NCI-H2029 (cell line): ENCODE data around the gene YEATS4.

ENCODE experiments used
- DNase-seq: peaks from one replicate; lab custom pipeline; 2025; lab: John Stamatoyannopoulos, UW

YEATS4 gene

DNA sequence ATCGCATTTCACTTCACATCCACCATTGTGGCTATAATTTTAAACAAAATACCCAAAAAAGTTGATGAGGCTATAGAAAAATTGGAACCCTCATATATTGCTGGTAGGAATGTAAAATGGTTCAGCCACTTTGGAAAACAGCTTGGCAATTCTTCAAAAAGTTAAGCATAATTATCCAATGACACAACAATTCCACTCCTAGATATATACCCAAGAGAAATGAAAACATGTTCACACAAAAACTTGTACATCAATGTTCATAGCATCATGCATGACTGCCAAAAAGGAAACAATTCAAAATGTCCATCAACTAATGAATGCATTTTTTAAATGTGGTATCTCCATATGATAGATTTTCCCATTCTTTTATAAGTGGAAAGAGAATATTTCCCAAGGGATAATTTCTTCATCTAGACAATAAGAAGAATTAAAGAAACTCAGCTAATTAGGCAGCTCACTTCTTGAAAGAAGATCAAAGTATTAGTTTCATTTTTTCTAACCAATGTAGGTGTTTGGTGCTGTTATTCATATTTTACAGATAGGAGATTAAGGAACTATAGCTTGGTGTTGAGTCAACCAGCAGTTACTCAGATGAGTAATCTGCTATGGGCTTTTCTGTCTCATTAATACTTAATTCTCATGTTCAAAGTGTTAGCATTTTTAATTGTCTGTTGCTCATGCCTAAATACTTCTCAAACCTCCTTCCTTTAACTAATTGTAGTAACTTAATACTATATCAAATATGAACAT, 32.8 kb downstream of the YEATS4 start:
- DNase-seq, result no peak

DNA sequence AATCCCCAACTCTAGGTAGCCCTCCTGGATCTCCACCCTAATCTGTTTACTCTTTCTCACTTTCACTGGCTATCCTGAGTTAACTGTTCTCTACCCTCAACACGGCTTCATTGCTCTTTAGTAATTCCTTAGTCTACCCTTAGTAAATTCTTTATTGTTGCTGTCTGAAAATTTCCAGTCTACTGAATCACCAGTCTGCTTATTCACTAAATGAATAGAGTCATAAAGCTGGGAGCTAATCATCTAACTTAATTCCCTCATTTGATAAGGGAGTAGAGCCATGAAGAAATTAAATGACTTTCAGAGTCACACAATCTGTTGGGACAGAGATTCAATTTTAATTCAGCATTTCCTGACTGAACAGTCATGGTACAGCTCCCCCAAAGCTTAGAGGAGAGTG, 36.5 kb downstream of the YEATS4 start:
- DNase-seq, result no peak

DNA sequence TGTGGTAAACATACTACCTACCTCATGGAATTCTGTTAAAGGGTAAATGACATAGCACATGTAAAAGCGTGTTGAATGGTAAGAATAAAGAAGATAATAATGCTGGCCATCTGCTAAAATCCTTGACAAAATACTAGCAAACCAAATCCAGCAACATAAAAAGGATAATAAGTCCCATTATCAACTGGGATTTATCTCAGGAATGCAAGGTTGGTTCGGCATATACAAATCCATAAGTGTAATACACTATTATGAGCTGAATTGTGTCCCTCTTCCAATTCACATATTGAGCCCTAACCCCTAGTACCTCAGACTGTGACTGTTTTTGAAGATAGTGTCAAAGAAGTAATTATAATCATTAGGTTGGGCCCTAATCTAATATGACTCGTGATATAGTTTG, 37.4 kb downstream of the YEATS4 start:
- no peak for DNase-seq

DNA sequence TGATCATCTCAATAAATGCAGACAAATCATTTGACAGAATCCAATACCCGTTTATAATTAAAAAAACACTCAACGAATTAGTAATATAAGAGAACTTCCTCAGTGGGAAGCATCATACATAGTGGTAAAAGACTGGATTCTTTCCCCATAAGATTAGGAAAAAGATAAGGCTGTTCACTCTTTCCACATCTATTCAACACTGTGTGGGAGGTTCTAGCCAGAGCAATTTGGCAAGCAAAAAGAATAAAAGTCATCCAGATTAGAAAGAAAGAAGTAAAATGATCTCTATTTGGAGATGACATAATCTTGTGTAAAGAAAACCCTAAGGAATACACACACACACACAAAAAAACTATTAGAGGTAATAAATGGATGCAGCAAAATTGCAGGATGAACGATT, 38.4 kb downstream of the YEATS4 start:
- DNase-seq, result no peak

DNA sequence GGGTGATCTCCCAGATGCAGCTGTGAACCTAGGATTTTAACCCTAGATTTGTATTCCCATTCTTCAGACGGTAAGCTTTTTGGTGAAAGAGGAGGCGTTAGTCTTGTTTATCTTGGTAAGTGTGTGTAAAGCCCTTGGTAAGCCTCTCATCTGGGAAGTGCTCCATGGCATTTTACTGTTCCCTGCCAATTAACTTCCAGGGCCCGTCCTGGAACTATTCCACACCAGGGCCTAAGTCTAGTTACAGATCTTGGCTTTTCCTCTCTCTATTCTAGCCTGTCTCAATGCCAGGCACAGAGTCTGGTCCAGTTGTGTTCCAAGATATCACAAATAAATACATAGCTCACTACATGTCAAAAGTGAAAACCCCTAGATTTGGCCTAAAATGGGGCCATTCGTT, 42.4 kb downstream of the YEATS4 start:
- no peak for DNase-seq

DNA sequence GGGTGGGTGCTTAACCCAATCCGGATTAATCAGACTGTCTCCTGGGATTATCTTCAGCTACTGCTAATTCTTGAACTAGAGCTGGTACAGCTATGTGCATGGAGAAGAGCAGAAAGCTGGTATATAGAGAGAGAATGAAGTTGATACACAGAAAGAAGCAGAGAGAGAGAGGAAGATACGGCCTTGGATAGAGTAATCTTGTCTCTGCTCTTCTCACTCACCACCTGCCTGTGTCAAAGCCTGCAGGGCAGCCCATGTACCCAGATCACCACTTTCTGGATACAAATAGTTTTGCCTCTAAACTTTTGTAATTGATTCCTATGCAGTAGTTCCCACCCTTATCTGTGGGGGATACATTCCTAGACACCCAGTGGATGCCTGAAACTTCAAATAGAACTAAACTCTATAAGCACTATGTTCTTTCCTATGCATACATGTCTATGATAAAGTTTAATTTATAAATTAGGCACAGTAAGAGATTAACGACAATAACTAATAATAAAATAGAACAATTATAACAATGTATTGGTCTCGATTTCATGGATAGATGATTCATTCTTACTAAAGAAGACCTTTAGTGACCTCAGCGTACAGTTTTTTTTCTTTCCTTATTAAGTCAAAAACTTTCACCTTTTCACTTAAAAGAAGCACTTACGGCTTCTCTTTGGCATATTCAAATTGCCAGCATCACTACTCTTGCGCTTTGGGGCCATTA, 45.5 kb downstream of the YEATS4 start:
- DNase-seq, result no peak

DNA sequence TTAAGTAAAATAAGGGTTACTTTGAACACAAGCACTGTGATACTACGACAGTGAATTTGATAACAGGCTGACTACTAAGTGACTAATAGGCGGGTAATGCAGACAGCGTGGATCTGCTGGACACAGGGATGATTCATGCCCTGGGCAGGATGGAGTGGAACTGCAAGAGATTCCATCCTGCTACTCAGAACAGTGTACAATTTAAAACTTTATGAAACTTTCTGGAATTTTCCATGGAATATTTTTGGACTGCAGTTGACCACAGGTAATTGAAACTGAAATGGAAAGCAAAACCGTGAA, 46.0 kb downstream of the YEATS4 start:
- DNase-seq, result no peak

DNA sequence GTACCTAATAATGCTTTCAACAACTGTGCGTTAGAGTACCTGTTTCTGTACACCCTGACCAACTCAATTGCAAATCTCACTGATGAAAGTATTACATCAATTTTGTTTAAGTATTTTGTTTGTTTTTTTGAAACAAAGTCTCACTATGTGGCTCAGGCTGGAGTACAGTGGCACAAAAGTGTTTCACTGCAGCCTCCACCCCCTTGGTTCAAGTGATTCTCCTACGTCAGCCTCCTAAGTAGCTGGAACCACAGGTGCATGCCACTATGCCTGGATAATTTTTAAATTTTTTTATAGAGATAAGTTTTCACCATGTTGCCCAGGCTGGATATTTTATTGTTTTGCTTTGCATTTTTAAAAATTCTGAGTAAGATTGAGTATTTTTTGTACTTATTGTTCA, 46.7 kb downstream of the YEATS4 start:
- no peak for DNase-seq

DNA sequence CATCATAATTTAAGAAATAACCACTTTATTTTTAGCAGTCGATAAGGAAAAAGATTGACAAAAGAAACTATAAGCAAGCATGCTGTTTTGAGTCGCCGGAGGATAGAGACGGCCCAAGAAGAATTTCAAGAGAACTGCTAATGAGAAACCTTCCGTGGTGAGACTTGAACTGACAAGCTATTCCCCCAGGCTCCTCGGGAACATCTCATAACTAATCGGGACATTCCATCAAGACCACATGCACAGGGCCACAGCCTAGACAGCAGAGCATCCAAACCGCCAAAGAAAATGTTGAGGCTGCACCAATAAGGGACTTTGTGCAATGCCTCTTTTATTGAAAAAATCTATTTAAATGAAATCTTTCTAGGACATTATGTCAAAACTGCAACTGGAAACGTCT, 51.0 kb downstream of the YEATS4 start:
- DNase-seq, result no peak

DNA sequence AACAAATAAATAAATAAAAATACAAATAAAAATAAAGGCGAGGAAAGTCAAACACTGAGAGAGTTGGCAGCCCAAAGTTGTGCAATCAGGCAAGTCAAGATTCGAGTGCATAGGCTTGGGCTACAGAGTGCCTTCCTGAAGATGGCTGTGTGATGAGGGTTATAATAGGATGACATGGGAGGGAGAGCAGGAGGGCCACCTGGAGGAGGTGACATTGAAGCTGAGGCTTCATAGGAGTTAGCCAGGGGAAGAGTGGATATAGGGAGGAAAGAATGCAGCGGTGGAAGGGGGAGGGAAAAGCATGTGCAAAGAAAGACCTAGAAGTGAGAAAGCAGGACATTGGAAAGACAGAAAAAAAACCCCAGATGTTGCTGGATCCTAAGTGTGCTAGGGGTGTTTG, 53.1 kb downstream of the YEATS4 start:
- DNase-seq, result no peak

DNA sequence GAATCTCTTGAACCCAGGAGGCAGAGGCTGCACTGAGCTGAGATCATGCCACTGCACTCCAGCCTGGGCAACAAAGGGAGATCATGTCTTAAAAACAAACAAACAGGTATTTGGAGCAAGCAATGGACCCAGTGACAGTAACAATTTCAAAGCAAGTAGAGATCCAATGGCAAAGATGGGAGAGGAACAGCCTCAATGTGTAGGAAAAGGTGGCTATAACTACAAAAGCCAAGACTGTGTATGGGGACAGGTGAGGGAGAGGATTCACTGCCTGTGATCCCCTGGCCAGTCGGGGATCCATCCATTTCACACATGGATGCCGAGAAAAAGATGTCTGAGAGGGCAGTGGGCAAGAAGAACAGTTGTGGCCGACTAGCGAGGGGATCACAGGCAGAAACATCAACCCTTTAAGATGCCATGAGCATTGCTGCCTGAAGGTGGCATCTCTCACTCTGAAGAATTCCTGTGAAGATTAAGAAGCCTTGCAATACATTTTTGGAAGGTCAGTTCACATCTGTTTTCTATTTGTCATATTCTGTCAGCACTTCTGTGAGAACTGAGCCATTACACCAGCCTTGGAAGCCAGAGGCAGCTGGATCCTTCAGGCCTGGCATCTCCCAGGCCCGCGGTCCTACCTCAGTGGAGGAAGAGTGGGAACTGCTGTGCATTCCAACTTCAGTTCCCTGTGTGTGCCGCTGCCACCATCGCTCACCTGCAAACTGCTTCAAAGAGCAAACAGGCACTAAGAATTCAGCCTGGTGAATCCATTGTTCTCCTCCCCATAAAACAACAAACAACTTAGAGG, 56.1 kb downstream of the YEATS4 start:
- DNase-seq, result peak; percentile 6

DNA sequence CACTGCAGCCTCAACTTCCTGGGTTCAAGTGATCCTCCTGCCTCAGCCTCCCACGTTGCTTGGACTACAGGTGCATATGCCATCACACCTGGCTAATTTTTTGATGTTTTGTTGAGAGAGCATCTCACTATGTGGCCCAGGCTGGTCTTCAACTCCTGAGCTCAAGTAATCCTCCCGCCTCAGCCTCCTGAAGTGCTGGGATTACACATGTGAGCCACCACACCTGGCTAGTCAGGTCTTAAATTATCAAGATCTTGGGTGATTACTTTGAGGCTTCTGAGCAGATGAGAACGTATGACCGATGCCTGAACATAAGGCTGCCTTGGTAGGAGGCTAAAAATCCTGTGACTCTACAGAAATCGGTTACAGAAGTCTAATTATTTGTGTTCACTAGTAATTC, 57.7 kb downstream of the YEATS4 start:
- DNase-seq, result no peak

DNA sequence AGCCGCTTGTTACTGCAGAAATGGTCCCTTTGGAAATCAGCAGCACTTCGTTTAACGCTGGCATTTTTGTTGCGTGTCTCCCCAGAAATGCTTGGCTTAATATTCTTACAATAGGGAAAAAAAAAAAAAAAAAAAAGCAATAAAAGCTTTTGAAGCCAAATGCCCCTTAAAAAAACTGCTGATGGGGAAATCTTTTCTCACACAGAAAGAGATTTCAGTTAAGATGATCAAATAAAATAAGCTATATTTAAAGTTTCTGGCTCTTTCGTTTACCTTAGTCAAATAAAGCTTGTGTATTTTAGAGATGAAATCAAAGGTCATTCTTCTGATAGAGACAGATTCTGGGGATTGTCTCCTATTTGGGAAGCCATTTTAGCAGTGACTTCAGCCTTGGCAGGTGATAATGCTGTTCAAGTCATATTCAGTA, 58.2 kb downstream of the YEATS4 start:
- DNase-seq, result no peak

DNA sequence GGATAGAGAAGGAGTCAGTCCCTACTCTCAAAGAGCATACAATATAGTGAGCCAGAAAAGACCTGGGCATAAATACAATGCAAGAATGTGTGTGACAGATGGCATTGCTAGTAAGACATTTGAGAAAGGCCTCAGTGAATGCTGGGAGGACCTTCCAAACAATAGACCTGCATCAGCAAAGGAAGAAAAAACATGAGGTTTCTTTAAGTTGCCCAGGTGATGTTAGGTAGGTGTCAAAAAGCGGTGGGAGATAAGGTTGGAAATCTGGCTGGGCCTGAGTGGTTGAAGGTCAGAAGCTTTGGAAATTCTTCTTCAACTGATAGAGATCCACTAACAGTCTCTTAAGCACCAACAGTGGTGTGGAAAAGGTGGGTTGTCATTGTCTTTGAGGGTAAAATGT, 60.2 kb downstream of the YEATS4 start:
- no peak for DNase-seq

DNA sequence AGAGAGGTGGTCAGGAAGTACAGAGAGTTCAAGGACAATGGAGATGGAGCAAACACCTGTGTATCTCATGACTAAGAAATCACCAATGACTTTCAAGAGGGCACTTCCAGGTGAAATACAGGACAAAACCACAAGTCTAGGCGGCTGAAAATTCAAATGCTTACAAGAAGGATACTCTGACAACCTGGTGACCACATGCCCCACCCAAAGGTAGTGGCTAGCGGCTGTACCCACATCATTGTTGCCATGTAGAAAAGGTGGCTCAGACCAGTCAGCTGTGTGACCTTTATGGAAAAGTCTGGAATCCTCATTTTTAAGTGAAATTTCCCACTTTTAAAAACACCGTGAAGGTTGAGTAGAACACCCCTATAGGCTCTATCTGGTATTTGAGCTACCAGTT, 62.0 kb downstream of the YEATS4 start:
- no peak for DNase-seq

DNA sequence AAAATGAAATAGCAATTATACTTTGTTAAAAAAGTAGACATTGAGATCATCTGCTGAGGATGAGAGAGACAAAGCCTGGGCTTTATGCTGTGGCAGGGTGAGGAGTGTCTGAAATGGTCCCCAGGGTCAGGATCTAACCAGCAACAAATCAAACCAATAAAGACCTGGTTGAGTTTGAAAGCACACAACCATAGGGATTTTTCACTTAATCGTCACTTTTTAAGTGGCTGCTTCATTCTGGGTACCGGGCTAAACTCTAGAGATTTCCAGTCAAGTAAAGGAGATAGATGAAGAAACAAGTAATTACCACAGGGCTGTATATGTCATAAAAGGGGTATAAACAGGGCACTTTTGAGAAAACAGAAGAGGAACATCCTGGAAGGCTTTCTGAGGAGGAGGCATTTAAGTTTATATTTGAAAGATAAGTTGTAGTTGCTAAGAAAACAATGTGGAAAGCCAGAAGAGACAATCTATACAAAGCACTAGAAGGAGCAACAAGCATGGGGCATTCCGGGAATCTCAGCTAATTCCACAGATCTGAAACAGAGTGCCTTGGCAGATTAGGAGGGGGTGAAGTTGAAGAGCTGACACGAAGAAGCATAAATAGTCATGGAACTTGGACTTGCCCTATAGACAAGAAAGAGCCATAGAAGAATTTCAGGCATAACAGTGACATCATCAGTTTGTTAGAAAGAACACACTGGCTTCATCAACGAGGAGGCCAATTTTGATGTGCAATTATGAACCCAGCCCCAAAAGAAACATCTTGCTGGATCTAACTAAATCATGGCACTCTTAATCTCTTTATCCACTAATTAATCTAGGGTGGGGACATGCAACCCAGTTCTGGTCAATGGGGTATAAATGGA, 63.7 kb downstream of the YEATS4 start:
- DNase-seq, result no peak

DNA sequence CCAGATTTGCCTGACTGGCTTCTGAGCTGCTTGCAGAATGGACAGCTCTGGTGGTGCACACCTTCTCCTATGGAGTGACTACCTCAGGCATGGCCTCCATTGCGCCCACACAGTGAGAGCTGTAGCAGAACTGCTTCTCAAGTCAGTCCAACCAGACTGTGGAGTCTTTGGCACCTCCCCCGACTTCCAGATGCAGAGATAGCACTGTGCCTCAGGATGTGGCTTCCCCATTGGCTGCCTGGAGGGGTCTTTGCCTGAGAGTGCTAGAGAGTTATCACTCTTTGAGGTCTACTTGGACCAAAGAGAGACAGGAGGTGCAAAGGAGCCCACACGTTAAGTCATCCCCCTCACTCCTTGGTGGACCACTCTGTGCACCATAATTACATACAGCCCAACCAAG, 65.9 kb downstream of the YEATS4 start:
- no peak for DNase-seq

DNA sequence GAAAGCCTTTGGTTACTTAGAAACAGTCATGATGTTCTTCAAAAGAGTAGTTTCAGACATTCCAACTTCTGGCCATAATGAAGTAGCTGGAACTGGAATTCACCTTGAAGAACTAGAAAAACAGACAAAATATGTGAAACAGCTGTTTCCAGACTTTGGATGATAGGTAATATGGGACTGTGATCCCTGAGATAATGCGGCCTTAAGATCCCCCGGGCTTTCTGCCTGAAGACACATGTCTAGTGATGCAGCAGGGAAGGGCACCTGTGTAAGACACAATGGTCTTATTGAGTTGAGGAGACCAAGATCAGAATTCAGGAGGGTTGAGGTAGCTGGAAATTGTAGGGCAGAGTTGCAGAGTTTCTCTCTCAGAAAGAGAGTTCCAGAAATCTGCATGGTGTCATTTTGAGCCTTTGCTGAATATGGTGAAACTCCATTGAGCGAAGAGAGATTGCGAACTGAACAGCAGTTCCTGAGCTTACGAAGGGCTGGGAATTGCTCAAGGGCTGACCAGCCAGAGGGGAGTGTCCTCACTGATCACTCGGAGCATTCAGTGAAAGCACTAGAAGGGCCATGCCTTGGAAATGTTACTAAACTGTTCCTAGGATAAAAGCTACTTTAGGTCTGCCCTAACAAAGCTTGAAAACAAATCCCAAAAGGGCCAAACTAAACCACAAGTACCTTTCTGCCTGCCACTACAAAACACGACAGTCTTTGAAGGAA, 69.0 kb downstream of the YEATS4 start:
- DNase-seq, result no peak

DNA sequence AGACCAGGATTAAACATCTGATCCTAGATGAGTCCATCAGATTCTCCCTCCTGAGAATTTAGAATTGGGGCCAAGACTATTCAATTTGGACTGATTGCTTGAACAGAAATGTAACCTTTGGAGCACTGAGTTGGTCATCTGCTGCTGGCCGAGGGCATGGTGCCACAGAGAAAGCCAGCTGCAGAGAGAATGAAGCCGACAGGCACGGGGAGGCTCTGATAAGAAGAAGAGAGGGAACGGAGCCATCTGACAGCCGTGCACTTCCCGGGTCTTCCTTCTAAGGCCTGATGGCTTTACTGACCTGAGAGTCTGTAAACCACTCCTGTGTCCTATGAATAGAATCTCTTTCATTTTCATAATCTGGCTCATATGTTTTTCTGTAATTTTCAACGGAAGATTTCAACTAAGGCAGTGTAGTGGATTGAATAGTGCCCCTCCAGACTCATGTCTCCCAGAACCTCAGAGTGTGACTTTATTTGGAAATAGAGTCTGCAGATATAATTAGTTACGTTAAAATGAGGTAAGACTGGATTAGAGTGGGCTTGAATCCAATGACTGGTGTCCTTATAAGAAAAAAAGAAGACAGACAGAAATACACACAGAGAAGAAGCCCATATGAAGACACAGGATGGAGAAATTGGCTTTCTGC, 71.5 kb downstream of the YEATS4 start:
- no peak for DNase-seq

DNA sequence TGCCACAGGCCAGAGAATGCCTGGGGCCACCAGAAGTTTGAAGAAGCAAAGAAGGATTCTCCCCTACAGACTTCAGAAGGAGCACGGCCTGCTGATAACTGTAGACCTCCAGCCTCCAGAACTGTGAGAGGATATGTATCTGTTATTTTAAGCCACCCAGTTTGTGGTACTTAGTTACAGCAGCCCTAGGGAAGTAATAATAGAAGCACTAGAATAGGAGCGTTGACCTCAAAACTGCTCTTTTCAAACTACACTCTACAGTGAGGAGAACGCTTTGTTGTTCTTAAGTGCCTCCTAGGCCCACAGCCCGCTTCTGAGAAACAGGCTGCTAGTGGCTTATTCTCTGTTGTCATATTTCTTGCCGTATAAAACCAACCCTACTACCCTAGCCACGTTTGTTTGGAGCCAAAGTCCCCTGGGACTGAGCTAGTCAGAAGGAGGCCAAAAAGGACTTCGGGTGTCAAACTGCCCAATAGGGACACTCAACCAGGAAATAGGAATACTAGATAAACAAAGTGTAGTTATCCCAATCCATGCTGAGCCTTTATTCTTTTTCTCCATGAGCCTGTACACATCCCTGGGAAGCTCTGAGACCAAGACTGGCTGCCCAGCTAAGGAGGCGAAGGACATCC, 72.2 kb downstream of the YEATS4 start:
- no peak for DNase-seq

DNA sequence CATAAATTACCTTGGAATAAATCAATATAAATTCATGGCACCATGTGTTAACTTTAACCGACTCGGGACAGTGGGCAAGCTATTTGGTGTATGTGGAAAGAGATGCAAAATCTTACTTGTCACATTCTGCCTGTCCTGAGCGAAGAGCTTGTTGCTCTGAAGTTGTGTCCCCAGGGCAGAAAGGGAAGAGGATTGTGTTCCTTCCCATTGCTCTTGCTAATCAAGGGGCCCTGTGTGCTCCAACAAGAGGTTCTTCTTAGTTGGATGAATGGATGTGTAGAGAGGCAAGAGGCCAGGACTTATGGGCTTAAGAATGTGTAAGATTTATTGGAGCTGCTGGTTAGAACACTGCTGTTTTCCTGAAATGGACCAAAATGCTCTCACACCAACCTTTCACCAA, 74.1 kb downstream of the YEATS4 start:
- DNase-seq, result no peak
